ENCODE measurements around the gene HOXA11. TPM values are rescaled to one million over a fixed set of nuclear protein-coding genes. Genes with fewer than 3 reads are reported as not detected.

The HOXA11 gene
- total RNA-seq, 1 donor from 2014 or later, result 1.2 TPM

GRCh38 chr7:27180431-27181420 lies 4.3 kb downstream of the HOXA11 start:
- Mint-ChIP-seq H3K4me1 (ENCODE audit: unreplicated experiment) (peaks cover 11% of the 10 kb centered on the region), H3K27me3 (peaks cover 99% of the 10 kb centered on the region), H3K4me3 (peak overlapping the region; percentile 52), H3K36me3 (no peaks in the 10 kb centered on the region), H3K27ac (no peak overlapping the region), H3K9me3 (no peaks in the 10 kb centered on the region)
- no peak for TF ChIP-seq CTCF (conservative IDR thresholded peaks at IDR 0.05)
- no peak for DNase-seq (ENCODE audit: extremely low spot score, unreplicated experiment)

- Mint-ChIP-seq H3K9me3 (no peaks in the 10 kb centered on the region), H3K27me3 (peaks cover 99% of the 10 kb centered on the region), H3K4me1 (ENCODE audit: unreplicated experiment) (peaks cover 10% of the 10 kb centered on the region), H3K36me3 (no peaks in the 10 kb centered on the region), H3K27ac (peak overlapping the region; percentile 48), H3K4me3 (peak overlapping the region; percentile 82)
- no peak for DNase-seq (ENCODE audit: extremely low spot score, unreplicated experiment)
- TF ChIP-seq CTCF (conservative IDR thresholded peaks at IDR 0.05), result peak; percentile 97
Measured at GRCh38 chr7:27179503-27180430, 5.3 kb downstream of the HOXA11 start.

GRCh38 chr7:27179030-27179429 lies 6.0 kb downstream of the HOXA11 start:
- peaks cover 10% of the 10 kb centered on the region for H3K4me1 Mint-ChIP-seq (ENCODE audit: unreplicated experiment)
- H3K9me3 Mint-ChIP-seq, result no peaks in the 10 kb centered on the region
- H3K36me3 Mint-ChIP-seq, result no peaks in the 10 kb centered on the region
- H3K4me3 Mint-ChIP-seq, result peak overlapping the region; percentile 82
- H3K27ac Mint-ChIP-seq, result peak overlapping the region; percentile 48
- no peak for DNase-seq (ENCODE audit: extremely low spot score, unreplicated experiment)
- no peak for TF ChIP-seq CTCF (conservative IDR thresholded peaks at IDR 0.05)
- H3K27me3 Mint-ChIP-seq, result peaks cover 99% of the 10 kb centered on the region

GRCh38 chr7:27178366-27178765 lies 6.7 kb downstream of the HOXA11 start:
- H3K4me1 Mint-ChIP-seq (ENCODE audit: unreplicated experiment), result peaks cover 10% of the 10 kb centered on the region
- H3K4me3 Mint-ChIP-seq, result no peak overlapping the region
- no peaks in the 10 kb centered on the region for H3K36me3 Mint-ChIP-seq
- H3K9me3 Mint-ChIP-seq, result no peaks in the 10 kb centered on the region
- no peak overlapping the region for H3K27ac Mint-ChIP-seq
- peaks cover 93% of the 10 kb centered on the region for H3K27me3 Mint-ChIP-seq
- no peak for TF ChIP-seq CTCF (conservative IDR thresholded peaks at IDR 0.05)
- DNase-seq (ENCODE audit: extremely low spot score, unreplicated experiment), result no peak

- no peak for TF ChIP-seq CTCF (conservative IDR thresholded peaks at IDR 0.05)
- H3K9me3 Mint-ChIP-seq, result no peaks in the 10 kb centered on the region
- no peak for DNase-seq (ENCODE audit: extremely low spot score, unreplicated experiment)
- H3K27ac Mint-ChIP-seq, result peak overlapping the region; percentile 15
- H3K4me1 Mint-ChIP-seq (ENCODE audit: unreplicated experiment), result peaks cover 8% of the 10 kb centered on the region
- peaks cover 91% of the 10 kb centered on the region for H3K27me3 Mint-ChIP-seq
- no peaks in the 10 kb centered on the region for H3K36me3 Mint-ChIP-seq
- H3K4me3 Mint-ChIP-seq, result peak overlapping the region; percentile 17
Measured at GRCh38 chr7:27177795-27178320, 7.2 kb downstream of the HOXA11 start.

Data from type B pancreatic cell (in vitro differentiated cells).